ENCODE data around the gene TRPV3.
"Not testable (repeated sequence)": the region's sequence is repeated elsewhere in the genome, so short reads cannot be mapped to it uniquely, and the experiment has no call there.

TRPV3 gene

GRCh38 chr17:3545151-3545550, 12.5 kb downstream of the TRPV3 start:
- no peak for DNase-seq

- no peak for DNase-seq
Measured at GRCh38 chr17:3544365-3544764, 13.2 kb downstream of the TRPV3 start.

GRCh38 chr17:3543453-3543852, 14.2 kb downstream of the TRPV3 start:
- DNase-seq = no peak

GRCh38 chr17:3542410-3543088, 15.1 kb downstream of the TRPV3 start:
- DNase-seq = no peak

GRCh38 chr17:3539881-3540540, 17.6 kb downstream of the TRPV3 start:
- DNase-seq = no peak

GRCh38 chr17:3536716-3537115, 20.9 kb downstream of the TRPV3 start:
- DNase-seq = peak; percentile 5

GRCh38 chr17:3535253-3535995, 22.2 kb downstream of the TRPV3 start:
- no peak for DNase-seq

GRCh38 chr17:3534881-3535252, 22.7 kb downstream of the TRPV3 start:
- DNase-seq = no peak

- DNase-seq = no peak
Measured at GRCh38 chr17:3533752-3534151, 23.9 kb downstream of the TRPV3 start.

- no peak for DNase-seq
Measured at GRCh38 chr17:3532859-3533142, 24.8 kb downstream of the TRPV3 start.

- no peak for DNase-seq
Measured at GRCh38 chr17:3532106-3532858, 25.3 kb downstream of the TRPV3 start.

GRCh38 chr17:3531266-3532101, 26.1 kb downstream of the TRPV3 start:
- DNase-seq = no peak

GRCh38 chr17:3529817-3530741, 27.5 kb downstream of the TRPV3 start:
- DNase-seq = no peak

GRCh38 chr17:3528880-3529511, 28.6 kb downstream of the TRPV3 start:
- DNase-seq = no peak

GRCh38 chr17:3528403-3528851, 29.2 kb downstream of the TRPV3 start:
- no peak for DNase-seq

GRCh38 chr17:3527896-3528295, 29.7 kb downstream of the TRPV3 start:
- DNase-seq = no peak

- DNase-seq = no peak
Measured at GRCh38 chr17:3527468-3527867, 30.1 kb downstream of the TRPV3 start.

GRCh38 chr17:3526971-3527370, 30.6 kb downstream of the TRPV3 start:
- no peak for DNase-seq

- DNase-seq = no peak
Measured at GRCh38 chr17:3526491-3526890, 31.1 kb downstream of the TRPV3 start.

- DNase-seq = no peak
Measured at GRCh38 chr17:3524024-3524423, 33.6 kb downstream of the TRPV3 start.

- not testable (repeated sequence) for DNase-seq
Measured at GRCh38 chr17:3519472-3519871, 38.1 kb downstream of the TRPV3 start.

Data from NCI-H1694 (cell line).